Measurements from ENCODE around the gene CDC42SE1. TPM values are rescaled to one million over a fixed set of nuclear protein-coding genes. Genes with fewer than 3 reads are reported as not detected.
"Not testable (repeated sequence)": the region's sequence is repeated elsewhere in the genome, so short reads cannot be mapped to it uniquely, and the experiment has no call there.

CDC42SE1 gene
- total RNA-seq, result 172 TPM

- peak; percentile 84 for DNase-seq (ENCODE audit: low spot score)
These were observed at the start of gene CDC42SE1 for GRCh38 chr1:151059109-151060006. TSS of gene CDC42SE1 (minus strand) at chr1:151059622. CDS start at chr1:151055730, 3,892 bp downstream.

- no peak for DNase-seq (ENCODE audit: low spot score)
These were observed 48.9 kb upstream of the CDC42SE1 start for GRCh38 chr1:151108331-151108730.

GRCh38 chr1:151106894-151107293 is 47.5 kb upstream of the CDC42SE1 start:
- no peak for DNase-seq (ENCODE audit: low spot score)

GRCh38 chr1:151104630-151105029 is 45.2 kb upstream of the CDC42SE1 start:
- DNase-seq (ENCODE audit: low spot score), result no peak

GRCh38 chr1:151098126-151098525 is 38.7 kb upstream of the CDC42SE1 start:
- no peak for DNase-seq (ENCODE audit: low spot score)

GRCh38 chr1:151097426-151097825 is 38.0 kb upstream of the CDC42SE1 start:
- DNase-seq (ENCODE audit: low spot score), result not testable (repeated sequence)

GRCh38 chr1:151085953-151086559 is 26.6 kb upstream of the CDC42SE1 start:
- DNase-seq (ENCODE audit: low spot score), result no peak

GRCh38 chr1:151072224-151072623 is 12.8 kb upstream of the CDC42SE1 start:
- no peak for DNase-seq (ENCODE audit: low spot score)

- DNase-seq (ENCODE audit: low spot score), result peak; percentile 93
These were observed 11.3 kb upstream of the CDC42SE1 start, which contains the start of gene GABPB2 for GRCh38 chr1:151070474-151071276. TSS of gene GABPB2 (plus strand) at chr1:151070761. CDS start at chr1:151088190, 17,429 bp downstream.

GRCh38 chr1:151069103-151069486 is 9.7 kb upstream of the CDC42SE1 start:
- DNase-seq (ENCODE audit: low spot score), result no peak

- DNase-seq (ENCODE audit: low spot score), result no peak
These were observed 7.8 kb upstream of the CDC42SE1 start for GRCh38 chr1:151067185-151067584.

- no peak for DNase-seq (ENCODE audit: low spot score)
These were observed 5.7 kb upstream of the CDC42SE1 start for GRCh38 chr1:151065089-151065645.

- DNase-seq (ENCODE audit: low spot score), result no peak
These were observed 3.4 kb upstream of the CDC42SE1 start for GRCh38 chr1:151062741-151063371.

- DNase-seq (ENCODE audit: low spot score), result no peak
These were observed 2.3 kb upstream of the CDC42SE1 start for GRCh38 chr1:151061704-151062103.

GRCh38 chr1:151060657-151061421 is 1.4 kb upstream of the CDC42SE1 start:
- no peak for DNase-seq (ENCODE audit: low spot score)

GRCh38 chr1:151060007-151060656 is 710 bp upstream of the CDC42SE1 start, which contains the start of gene MLLT11:
TSS of gene MLLT11 (plus strand) at chr1:151060397. CDS start at chr1:151067225, 6,828 bp downstream.
- no peak for DNase-seq (ENCODE audit: low spot score)

GRCh38 chr1:151058692-151059091 is 730 bp downstream of the CDC42SE1 start:
- DNase-seq (ENCODE audit: low spot score), result peak; percentile 89

GRCh38 chr1:151056149-151056548 is 3.3 kb downstream of the CDC42SE1 start:
- no peak for DNase-seq (ENCODE audit: low spot score)

- DNase-seq (ENCODE audit: low spot score), result no peak
These were observed 3.8 kb downstream of the CDC42SE1 start for GRCh38 chr1:151055581-151055980.
